RWPE2 (cell line): ENCODE data around the gene TCF25.

Experiments used
- ATAC-seq: fragments of 200-7000 bp; cut with Tn5 transposase; 3 replicates; pipeline ENCODE4 v1.9.1; 2021; ENCODE audit warnings: low read depth
- DNase-seq: peaks from one replicate; pipeline ENCODE4 v3.0.0-alpha.2; 2020; ENCODE audit warnings: low spot score
- H3K27ac ChIP-seq: fragments of 450-650 bp; 2 replicates; pipeline ENCODE4 v1.5.1; 2017; ENCODE audit warnings: mild to moderate bottlenecking; ENCODE audit not compliant: poor library complexity, severe bottlenecking
- H3K27me3 ChIP-seq: fragments of 250-450 bp; sonication (Bioruptor Pico); 2 replicates; pipeline ENCODE4 v1.5.1; 2021; ENCODE audit warnings: mild to moderate bottlenecking, moderate library complexity; ENCODE audit not compliant: insufficient read depth, poor library complexity, severe bottlenecking
- H3K36me3 ChIP-seq: fragments of 250-450 bp; sonication (Bioruptor Pico); 2 replicates; pipeline ENCODE4 v1.5.1; 2020; ENCODE audit warnings: low read depth, mild to moderate bottlenecking, moderate library complexity
- H3K4me1 ChIP-seq: fragments of 250-450 bp; sonication (Bioruptor Pico); 2 replicates; pipeline ENCODE4 v1.5.1; 2021; ENCODE audit warnings: mild to moderate bottlenecking, moderate library complexity; ENCODE audit not compliant: insufficient read depth, poor library complexity, severe bottlenecking
- H3K4me3 ChIP-seq: fragments of 250-450 bp; sonication (Bioruptor Pico); 2 replicates; pipeline ENCODE4 v1.5.1; 2021; ENCODE audit warnings: mild to moderate bottlenecking, moderate library complexity; ENCODE audit not compliant: severe bottlenecking
- H3K9me3 ChIP-seq: fragments of 250-450 bp; sonication (Bioruptor Pico); 2 replicates; pipeline ENCODE4 v1.5.1; 2021; ENCODE audit warnings: mild to moderate bottlenecking, moderate library complexity; ENCODE audit not compliant: severe bottlenecking
- TF ChIP-seq, protein P1 (sequence below): fragments of 450-650 bp; IDR thresholded peaks from one replicate; pipeline ENCODE4 v1.5.1; 2017; ENCODE audit warnings: mild to moderate bottlenecking, moderate library complexity; ENCODE audit not compliant: poor library complexity, severe bottlenecking

The TCF25 gene

DNA sequence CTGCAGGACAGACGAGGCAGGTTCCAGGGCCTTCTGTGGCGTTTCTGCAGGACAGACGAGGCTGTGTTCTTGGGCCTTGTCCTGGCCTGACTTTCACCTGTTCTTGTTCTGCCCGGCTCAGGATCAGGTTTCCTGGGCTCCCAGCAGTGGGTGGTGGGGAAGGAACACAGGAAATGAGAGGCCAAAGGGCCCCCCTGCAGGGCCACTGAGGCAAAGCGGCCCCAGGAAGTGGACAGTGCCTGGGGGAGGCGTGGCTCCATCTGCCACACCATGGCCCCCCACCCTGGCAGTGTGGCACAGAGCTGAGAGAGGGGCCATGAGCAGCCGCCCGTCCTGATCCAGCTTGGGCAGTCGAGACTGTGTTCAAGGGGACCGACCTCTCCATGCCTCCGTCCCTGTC, 24.4 kb upstream of the TCF25 start:
- H3K9me3 ChIP-seq, result no peaks in the 10 kb centered on the region
- H3K27ac ChIP-seq, result no peak overlapping the region
- H3K36me3 ChIP-seq, result no peaks in the 10 kb centered on the region
- TF ChIP-seq, protein P1, sequence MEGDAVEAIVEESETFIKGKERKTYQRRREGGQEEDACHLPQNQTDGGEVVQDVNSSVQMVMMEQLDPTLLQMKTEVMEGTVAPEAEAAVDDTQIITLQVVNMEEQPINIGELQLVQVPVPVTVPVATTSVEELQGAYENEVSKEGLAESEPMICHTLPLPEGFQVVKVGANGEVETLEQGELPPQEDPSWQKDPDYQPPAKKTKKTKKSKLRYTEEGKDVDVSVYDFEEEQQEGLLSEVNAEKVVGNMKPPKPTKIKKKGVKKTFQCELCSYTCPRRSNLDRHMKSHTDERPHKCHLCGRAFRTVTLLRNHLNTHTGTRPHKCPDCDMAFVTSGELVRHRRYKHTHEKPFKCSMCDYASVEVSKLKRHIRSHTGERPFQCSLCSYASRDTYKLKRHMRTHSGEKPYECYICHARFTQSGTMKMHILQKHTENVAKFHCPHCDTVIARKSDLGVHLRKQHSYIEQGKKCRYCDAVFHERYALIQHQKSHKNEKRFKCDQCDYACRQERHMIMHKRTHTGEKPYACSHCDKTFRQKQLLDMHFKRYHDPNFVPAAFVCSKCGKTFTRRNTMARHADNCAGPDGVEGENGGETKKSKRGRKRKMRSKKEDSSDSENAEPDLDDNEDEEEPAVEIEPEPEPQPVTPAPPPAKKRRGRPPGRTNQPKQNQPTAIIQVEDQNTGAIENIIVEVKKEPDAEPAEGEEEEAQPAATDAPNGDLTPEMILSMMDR, result no peak
- H3K4me3 ChIP-seq, result no peak overlapping the region
- ATAC-seq (no peak), DNase-seq (no peak)
- no peaks in the 10 kb centered on the region for H3K27me3 ChIP-seq
- H3K4me1 ChIP-seq, result no peaks in the 10 kb centered on the region

DNA sequence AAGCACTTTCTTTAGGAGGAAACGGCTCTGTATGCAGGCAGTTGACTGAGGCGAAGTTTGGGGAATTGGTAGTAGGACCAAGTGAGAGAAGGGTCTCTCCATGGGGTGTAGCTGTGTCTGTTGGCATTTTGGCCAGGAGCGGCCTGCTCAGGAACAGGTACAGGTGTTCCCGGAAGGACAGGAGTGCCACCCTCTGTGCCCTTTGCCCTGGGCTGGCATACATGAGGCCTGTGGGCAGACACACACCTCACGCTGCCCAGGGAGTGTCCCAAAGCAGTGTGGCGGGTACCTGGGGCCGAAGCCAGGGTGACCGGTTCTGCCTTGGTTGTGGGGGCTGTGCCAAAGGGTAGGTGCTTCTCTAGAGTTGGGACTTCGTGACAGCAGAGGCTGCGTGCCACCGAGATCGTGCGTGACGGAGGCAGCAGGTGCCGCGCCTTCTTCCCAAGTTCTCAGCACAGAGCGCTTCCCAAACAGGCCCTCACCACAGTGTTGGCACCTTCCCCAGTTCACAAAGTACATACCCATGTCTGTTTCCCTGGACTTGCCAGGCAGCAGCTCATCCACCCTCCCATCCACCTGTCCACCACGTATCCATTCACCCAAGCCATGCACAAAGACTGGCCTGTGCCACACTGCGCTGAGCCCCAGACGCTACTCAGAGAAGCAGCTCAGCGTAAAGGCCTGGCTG, 19.9 kb upstream of the TCF25 start:
- ATAC-seq, result no peak
- Histone ChIP-seq H3K4me3 (no peak overlapping the region), H3K4me1 (no peaks in the 10 kb centered on the region), H3K36me3 (no peaks in the 10 kb centered on the region), H3K9me3 (no peaks in the 10 kb centered on the region), H3K27me3 (no peaks in the 10 kb centered on the region), H3K27ac (no peak overlapping the region)
- no peak for DNase-seq
- TF ChIP-seq, protein P1, result no peak

DNA sequence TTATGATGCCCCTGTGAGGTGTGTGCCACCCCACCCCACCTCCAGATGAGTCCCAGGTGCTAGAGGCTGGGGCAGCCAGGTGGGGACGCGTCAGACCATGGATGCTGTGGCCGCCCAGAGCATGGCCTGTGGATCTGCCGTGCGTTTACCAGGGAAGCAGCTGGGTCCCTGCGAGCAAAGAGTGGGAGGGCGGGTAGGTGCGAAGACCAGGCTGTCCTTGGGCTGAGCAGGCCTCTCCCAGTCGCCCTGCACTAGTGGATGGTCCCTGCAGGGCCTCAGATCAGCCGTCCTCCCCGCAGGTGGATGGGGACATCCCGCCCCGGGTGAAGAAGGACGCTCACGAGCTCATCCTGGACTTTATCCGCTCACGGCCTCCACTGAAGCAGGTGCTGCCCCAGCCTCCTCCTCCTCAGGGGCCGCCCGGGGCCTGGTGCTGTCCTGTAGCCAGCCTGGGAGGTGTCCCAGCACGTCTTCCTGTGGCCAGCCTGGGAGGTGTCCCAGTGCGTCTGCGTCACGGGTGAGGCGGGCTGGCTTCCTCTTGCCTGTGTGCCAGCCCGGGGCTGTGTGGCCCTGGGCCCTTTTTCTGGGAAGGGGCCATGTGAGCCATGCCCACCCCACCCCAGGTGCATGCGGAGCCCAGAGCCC, 18.0 kb upstream of the TCF25 start:
- H3K27me3 ChIP-seq, result no peaks in the 10 kb centered on the region
- no peaks in the 10 kb centered on the region for H3K4me1 ChIP-seq
- TF ChIP-seq, protein P1, result no peak
- H3K9me3 ChIP-seq, result no peaks in the 10 kb centered on the region
- H3K4me3 ChIP-seq, result no peak overlapping the region
- H3K27ac ChIP-seq, result no peak overlapping the region
- DNase-seq (no peak), ATAC-seq (no peak; the same call in 2 of the 3 replicates)
- no peaks in the 10 kb centered on the region for H3K36me3 ChIP-seq

DNA sequence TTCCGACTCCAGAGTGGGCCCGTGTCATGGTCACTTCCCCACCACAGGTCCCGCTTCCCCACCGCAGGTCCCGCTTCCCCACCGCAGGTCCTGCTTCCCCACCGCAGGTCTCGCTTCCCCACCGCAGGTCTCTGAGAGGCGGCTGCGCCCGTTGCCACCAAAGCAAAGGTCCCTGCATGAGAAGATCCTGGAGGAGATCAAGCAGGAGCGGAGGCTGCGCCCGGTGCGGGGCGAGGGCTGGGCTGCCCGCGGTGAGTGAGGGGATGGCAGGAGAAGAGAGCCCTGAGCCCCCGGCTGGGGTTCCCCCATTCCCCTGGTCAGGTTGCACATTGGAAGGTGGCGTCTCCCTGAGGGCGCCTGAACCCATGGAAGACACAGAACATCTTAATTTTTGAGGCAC, 17.4 kb upstream of the TCF25 start:
- Histone ChIP-seq H3K4me1 (no peaks in the 10 kb centered on the region), H3K4me3 (no peak overlapping the region), H3K9me3 (no peaks in the 10 kb centered on the region), H3K27me3 (no peaks in the 10 kb centered on the region), H3K27ac (no peak overlapping the region), H3K36me3 (no peaks in the 10 kb centered on the region)
- no peak for ATAC-seq
- TF ChIP-seq, protein P1, result no peak
- DNase-seq, result no peak
